Uterus (tissue), 2 donors: ENCODE results near the gene STAC.

Experiments
- POLR2A ChIP-seq, 2 donors: fragments of 450-650 bp; IDR thresholded peaks; one replicate each; pipeline ENCODE4 v1.6.1; 2016; ENCODE audit warnings: antibody characterized with exemption in 2 of 2, mild to moderate bottlenecking in 1 of 2, moderate library complexity in 1 of 2
- TF ChIP-seq, protein P1 (sequence below), 4 experiments: fragments of 200-600 bp in 2 of 4; fragments of 450-650 bp in 2 of 4; sonication (generic) in 2 of 4; IDR thresholded peaks; one replicate each; pipeline ENCODE4 v1.5.1; 2016 to 2019; ENCODE audit warnings: antibody characterized with exemption in 4 of 4, mild to moderate bottlenecking in 2 of 4, moderate library complexity in 1 of 4

DNA sequence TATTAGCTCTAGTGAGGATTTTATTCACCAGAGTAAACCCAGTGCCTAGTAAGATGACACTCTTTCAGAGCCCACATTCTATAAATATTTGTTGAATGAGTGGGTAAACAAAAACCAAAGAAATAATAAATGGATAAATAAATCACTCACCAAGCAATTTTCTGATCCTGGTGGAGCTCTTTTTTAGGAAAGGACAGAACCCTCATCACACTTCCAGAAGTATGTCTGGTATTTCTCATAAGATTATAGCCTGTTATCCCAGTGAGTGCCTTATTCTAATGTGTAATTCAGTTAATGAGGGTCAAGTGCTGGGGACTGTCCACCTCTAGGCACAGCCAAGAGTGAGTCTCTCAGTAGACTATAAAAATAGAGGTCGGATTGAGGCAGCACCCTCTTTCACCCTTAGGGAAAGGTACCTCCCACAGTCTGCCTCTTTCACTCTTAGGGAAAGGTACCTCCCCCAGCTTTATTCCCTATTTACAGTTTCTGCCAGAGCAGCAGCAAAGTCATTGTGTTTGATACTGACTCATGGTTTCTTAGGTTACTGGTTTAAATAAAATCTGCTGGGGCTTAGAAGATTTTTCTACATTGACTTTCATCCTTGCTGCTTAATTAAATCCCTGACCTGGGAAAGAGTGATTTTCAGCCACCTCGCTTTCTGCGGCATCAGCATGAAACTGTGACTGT lies 145.0 kb downstream of the STAC start:
- TF ChIP-seq, protein P1, sequence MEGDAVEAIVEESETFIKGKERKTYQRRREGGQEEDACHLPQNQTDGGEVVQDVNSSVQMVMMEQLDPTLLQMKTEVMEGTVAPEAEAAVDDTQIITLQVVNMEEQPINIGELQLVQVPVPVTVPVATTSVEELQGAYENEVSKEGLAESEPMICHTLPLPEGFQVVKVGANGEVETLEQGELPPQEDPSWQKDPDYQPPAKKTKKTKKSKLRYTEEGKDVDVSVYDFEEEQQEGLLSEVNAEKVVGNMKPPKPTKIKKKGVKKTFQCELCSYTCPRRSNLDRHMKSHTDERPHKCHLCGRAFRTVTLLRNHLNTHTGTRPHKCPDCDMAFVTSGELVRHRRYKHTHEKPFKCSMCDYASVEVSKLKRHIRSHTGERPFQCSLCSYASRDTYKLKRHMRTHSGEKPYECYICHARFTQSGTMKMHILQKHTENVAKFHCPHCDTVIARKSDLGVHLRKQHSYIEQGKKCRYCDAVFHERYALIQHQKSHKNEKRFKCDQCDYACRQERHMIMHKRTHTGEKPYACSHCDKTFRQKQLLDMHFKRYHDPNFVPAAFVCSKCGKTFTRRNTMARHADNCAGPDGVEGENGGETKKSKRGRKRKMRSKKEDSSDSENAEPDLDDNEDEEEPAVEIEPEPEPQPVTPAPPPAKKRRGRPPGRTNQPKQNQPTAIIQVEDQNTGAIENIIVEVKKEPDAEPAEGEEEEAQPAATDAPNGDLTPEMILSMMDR (IDR thresholded peaks at IDR 0.05), result no peak
- no peak for TF ChIP-seq POLR2A (IDR thresholded peaks at IDR 0.05)
